ENCODE measurements around the gene RBX1.

- no peak for TF ChIP-seq CTCF (IDR thresholded peaks at IDR 0.05; ENCODE audit: low read depth, low read length)
- no peak for TF ChIP-seq MYC (IDR thresholded peaks at IDR 0.05; ENCODE audit: low read depth, low read length)
- no peak for TF ChIP-seq POLR2A (IDR thresholded peaks at IDR 0.05; ENCODE audit: extremely low read depth, insufficient read length)
- TF ChIP-seq MAX (IDR thresholded peaks at IDR 0.05; ENCODE audit: low read depth, low read length), result no peak
Observed at GRCh38 chr22:40953471-40953870, 2.3 kb downstream of the RBX1 start.

Measured in NB4 (cell line).